HepG2 (cell line): ENCODE data around the gene TCEANC. TPM values are rescaled to one million over a fixed set of nuclear protein-coding genes. Genes with fewer than 3 reads are reported as not detected.

Source experiments
- CREB1 ChIP-seq, 2 experiments: fragments of 450-650 bp in 1 of 2; IDR thresholded peaks; 2 replicates each; pipeline ENCODE4 v1.6.1; 2016 to 2017; ENCODE audit warnings: control low read depth in 1 of 2, mild to moderate bottlenecking in 1 of 2, missing compliant biosample characterization in 1 of 2, missing genetic modification characterization in 1 of 2
- DR1 ChIP-seq: sonication (generic); formaldehyde crosslinking; IDR thresholded peaks from 2 replicates; pipeline ENCODE4 v1.8.0; 2021; ENCODE audit warnings: mild to moderate bottlenecking, missing genetic modification reagents, inconsistent platforms
- FIP1L1 ChIP-seq: fragments of 200-400 bp; formaldehyde crosslinking; IDR thresholded peaks from 2 replicates; pipeline ENCODE4 v1.6.1; 2018; ENCODE audit warnings: low read depth, mild to moderate bottlenecking, low read length, moderate library complexity, borderline replicate concordance; ENCODE audit not compliant: insufficient read depth
- GABPA ChIP-seq, 2 experiments: IDR thresholded peaks; 2 replicates each; pipeline ENCODE4 v1.6.1; 2011 to 2016; ENCODE audit warnings: low read depth in 2 of 2, low read length in 1 of 2, missing biosample characterization in 1 of 2, missing genetic modification characterization in 1 of 2
- HDAC6 ChIP-seq: fragments of 200-600 bp; sonication (generic); IDR thresholded peaks from 2 replicates; pipeline ENCODE4 v1.7.0; 2017; ENCODE audit warnings: mild to moderate bottlenecking, antibody characterized with exemption, low read length, low read depth
- HNF1B ChIP-seq: sonication (generic); formaldehyde crosslinking; IDR thresholded peaks from 2 replicates; pipeline ENCODE4 v1.5.1; 2020; ENCODE audit warnings: mild to moderate bottlenecking, moderate library complexity, missing genetic modification reagents
- MEIS2 ChIP-seq: sonication (generic); formaldehyde crosslinking; IDR thresholded peaks from 2 replicates; pipeline ENCODE4 v1.9.0; 2021; ENCODE audit warnings: mild to moderate bottlenecking, missing genetic modification reagents
- NBN ChIP-seq: fragments of 450-650 bp; conservative IDR thresholded peaks from 2 replicates; pipeline ENCODE4 v1.6.1; 2017
- NCOA1 ChIP-seq: sonication (generic); formaldehyde crosslinking; IDR thresholded peaks from 2 replicates; pipeline ENCODE4 v1.9.0; 2021; ENCODE audit warnings: missing genetic modification reagents
- PRDM4 ChIP-seq: sonication (generic); formaldehyde crosslinking; IDR thresholded peaks from 2 replicates; pipeline ENCODE4 v1.9.0; 2021; ENCODE audit warnings: missing genetic modification reagents, borderline replicate concordance
- SP1 ChIP-seq, 2 experiments: fragments of 450-650 bp in 1 of 2; sonication (generic) in 1 of 2; formaldehyde crosslinking in 1 of 2; IDR thresholded peaks; 2 replicates each; pipeline versions ENCODE4 v1.4.0 to v1.6.1; 2016 to 2020; ENCODE audit warnings: missing genetic modification reagents in 1 of 2
- TP53 ChIP-seq: sonication (generic); formaldehyde crosslinking; conservative IDR thresholded peaks from 2 replicates; pipeline ENCODE4 v1.4.0; 2020; ENCODE audit warnings: missing genetic modification reagents
- ZNF292 ChIP-seq: sonication (generic); formaldehyde crosslinking; IDR thresholded peaks from 2 replicates; pipeline ENCODE4 v1.8.1; 2022; ENCODE audit warnings: mild to moderate bottlenecking, low read depth, missing genetic modification reagents, borderline replicate concordance
- ZNF513 ChIP-seq: sonication (generic); formaldehyde crosslinking; conservative IDR thresholded peaks from 2 replicates; pipeline ENCODE4 v1.5.0; 2020; ENCODE audit warnings: missing genetic modification reagents
- ZNF761 ChIP-seq: sonication (generic); formaldehyde crosslinking; conservative IDR thresholded peaks from 2 replicates; pipeline ENCODE4 v1.4.0; 2020; ENCODE audit warnings: mild to moderate bottlenecking, missing genetic modification reagents
- polyA plus RNA-seq, 8 experiments: library from polyadenylated mRNA; depleted of rRNA in 3 of 8; stranded (reverse) in 7 of 8; unstranded in 1 of 8; fragments of >200 nt; fragmentation: Illumina TruSeq in 4 of 8; extraction: Trizol in 4 of 8; gene quantifications; 2 replicates each; pipeline versions ENCODE4 v1.2.1 to v1.2.3, GENCODE V29; 2011 to 2016; ENCODE audit warnings: low read depth in 4 of 8, missing spikeins in 1 of 8, mixed read lengths in 1 of 8; ENCODE audit not compliant: insufficient read depth in 1 of 8
- total RNA-seq, 5 experiments: library from RNA; depleted of rRNA; stranded (reverse); fragments of >200 nt; fragmentation: Illumina TruSeq; extraction: Trizol; gene quantifications; 2 replicates each; pipeline ENCODE4 v1.2.3, GENCODE V29; 2016; ENCODE audit warnings: low read depth in 1 of 5
- TF ChIP-seq, protein P1 (sequence below): IDR thresholded peaks from 2 replicates; pipeline ENCODE4 v1.6.1; 2016; ENCODE audit warnings: mild to moderate bottlenecking
- TF ChIP-seq, protein P2 (sequence below): sonication (generic); formaldehyde crosslinking; IDR thresholded peaks from 2 replicates; pipeline ENCODE4 v1.5.0; 2020; ENCODE audit warnings: mild to moderate bottlenecking, missing genetic modification reagents

TCEANC gene
- total and polyA plus RNA-seq, 2 of the 13 experiments (the other 11 are each of a cell fraction or from before 2014, with no cell fraction given): 0.51 to 0.97 TPM

DNA sequence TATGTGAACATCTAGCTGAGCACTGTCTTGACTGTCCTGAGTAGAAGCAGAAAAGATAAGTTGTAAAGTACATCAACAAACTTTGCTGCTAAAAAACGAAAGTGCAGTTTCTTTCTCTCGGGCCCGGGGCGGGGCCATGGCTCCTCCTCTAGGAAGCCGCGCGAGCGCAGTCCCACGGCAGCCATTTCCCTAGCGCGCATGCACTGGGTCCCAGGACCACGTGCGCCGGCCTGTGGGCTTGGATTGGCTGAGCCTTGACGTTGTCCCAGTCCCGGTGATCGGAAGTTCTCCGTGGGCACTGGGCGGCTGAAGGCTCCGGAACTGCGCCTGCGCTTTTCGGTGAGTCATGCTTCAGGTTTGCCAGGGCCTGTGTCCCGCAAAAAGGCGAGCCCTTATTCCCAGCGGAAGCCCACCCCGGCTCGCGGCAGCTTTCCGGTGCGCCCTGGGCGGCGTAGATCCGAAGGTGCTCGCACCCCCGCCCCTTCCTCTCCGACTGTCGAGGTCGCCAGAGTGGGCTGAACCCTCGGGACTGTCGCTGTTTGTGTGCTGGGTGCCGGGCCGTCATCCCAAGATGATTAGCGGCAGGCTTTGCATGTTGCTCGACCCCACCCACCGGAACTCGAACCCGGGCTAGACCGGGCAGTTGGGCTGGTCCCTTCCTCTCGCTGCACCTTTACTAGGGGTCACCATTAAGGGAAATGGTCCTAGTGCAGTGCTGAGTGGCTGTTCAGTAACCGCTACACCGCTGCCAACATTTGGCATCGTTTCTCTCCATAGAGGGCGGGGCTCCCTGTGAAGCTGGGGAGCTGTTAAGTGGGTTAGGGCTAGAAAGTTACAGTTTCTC is at the start of gene TCEANC (continued):
- no peak for TF ChIP-seq ZNF513 (CRISPR knock-in tag)
- peak; percentile 63 for TF ChIP-seq GABPA (IDR thresholded peaks at IDR 0.05; ENCODE audit: low read depth, low read length)
- TF ChIP-seq GABPA (CRISPR knock-in tag; IDR thresholded peaks at IDR 0.05; ENCODE audit: low read depth): peak; percentile 86
- TF ChIP-seq, protein P1, sequence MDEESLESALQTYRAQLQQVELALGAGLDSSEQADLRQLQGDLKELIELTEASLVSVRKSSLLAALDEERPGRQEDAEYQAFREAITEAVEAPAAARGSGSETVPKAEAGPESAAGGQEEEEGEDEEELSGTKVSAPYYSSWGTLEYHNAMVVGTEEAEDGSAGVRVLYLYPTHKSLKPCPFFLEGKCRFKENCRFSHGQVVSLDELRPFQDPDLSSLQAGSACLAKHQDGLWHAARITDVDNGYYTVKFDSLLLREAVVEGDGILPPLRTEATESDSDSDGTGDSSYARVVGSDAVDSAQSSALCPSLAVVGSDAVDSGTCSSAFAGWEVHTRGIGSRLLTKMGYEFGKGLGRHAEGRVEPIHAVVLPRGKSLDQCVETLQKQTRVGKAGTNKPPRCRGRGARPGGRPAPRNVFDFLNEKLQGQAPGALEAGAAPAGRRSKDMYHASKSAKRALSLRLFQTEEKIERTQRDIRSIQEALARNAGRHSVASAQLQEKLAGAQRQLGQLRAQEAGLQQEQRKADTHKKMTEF: peak; percentile 63
- TF ChIP-seq, protein P2, sequence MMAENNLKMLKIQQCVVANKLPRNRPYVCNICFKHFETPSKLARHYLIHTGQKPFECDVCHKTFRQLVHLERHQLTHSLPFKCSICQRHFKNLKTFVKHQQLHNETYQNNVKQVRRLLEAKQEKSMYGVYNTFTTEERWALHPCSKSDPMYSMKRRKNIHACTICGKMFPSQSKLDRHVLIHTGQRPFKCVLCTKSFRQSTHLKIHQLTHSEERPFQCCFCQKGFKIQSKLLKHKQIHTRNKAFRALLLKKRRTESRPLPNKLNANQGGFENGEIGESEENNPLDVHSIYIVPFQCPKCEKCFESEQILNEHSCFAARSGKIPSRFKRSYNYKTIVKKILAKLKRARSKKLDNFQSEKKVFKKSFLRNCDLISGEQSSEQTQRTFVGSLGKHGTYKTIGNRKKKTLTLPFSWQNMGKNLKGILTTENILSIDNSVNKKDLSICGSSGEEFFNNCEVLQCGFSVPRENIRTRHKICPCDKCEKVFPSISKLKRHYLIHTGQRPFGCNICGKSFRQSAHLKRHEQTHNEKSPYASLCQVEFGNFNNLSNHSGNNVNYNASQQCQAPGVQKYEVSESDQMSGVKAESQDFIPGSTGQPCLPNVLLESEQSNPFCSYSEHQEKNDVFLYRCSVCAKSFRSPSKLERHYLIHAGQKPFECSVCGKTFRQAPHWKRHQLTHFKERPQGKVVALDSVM: no peak
- TF ChIP-seq DR1 (CRISPR knock-in tag): no peak
- no peak; the same call in 1 of the 2 replicates for TF ChIP-seq CREB1 (IDR thresholded peaks at IDR 0.05)
- TF ChIP-seq CREB1 (CRISPR knock-in tag; IDR thresholded peaks at IDR 0.05): peak; percentile 36; the same call in 1 of the 2 replicates
- TF ChIP-seq NCOA1 (CRISPR knock-in tag): no peak
- TF ChIP-seq ZNF292: no peak
- no peak for TF ChIP-seq HDAC6
- TF ChIP-seq ZNF761 (CRISPR knock-in tag): no peak
- TF ChIP-seq PRDM4 (CRISPR knock-in tag): no peak
- no peak for TF ChIP-seq FIP1L1
- TF ChIP-seq MEIS2: no peak
- TF ChIP-seq SP1 (IDR thresholded peaks at IDR 0.05): no peak
- peak; percentile 40; the same call in 1 of the 2 replicates for TF ChIP-seq SP1 (CRISPR knock-in tag; IDR thresholded peaks at IDR 0.05)
- TF ChIP-seq TP53 (CRISPR knock-in tag): no peak
- no peak for TF ChIP-seq NBN
- 0 out of 2 replicates have a peak, but pooled peaks have one; percentile 13 for TF ChIP-seq HNF1B (CRISPR knock-in tag)
